Endodermal cell (in vitro differentiated cells): ENCODE data around the gene LRRC17. TPM values are rescaled to one million over a fixed set of nuclear protein-coding genes. Genes with fewer than 3 reads are reported as not detected.

Experiments
- DNase-seq: peaks from one replicate; pipeline ENCODE4 v3.0.0-alpha.2; 2017
- H3K27ac ChIP-seq: 2 replicates; pipeline ENCODE4 v1.5.1; 2013; ENCODE audit warnings: mild to moderate bottlenecking, low read depth, low read length, moderate library complexity
- H3K27me3 ChIP-seq: 2 replicates; pipeline ENCODE4 v1.6.1; 2013; ENCODE audit warnings: mild to moderate bottlenecking, low read length, moderate library complexity; ENCODE audit not compliant: insufficient read depth, control insufficient read depth, poor library complexity, severe bottlenecking
- H3K36me3 ChIP-seq: 2 replicates; pipeline ENCODE4 v1.7.0; 2013; ENCODE audit warnings: mild to moderate bottlenecking, low read length, moderate library complexity; ENCODE audit not compliant: control insufficient read depth, insufficient read depth
- H3K4me1 ChIP-seq: one replicate; pipeline ENCODE4 v1.7.0; 2013; ENCODE audit warnings: low read length; ENCODE audit not compliant: control insufficient read depth, insufficient read depth
- H3K4me3 ChIP-seq: 2 replicates; pipeline ENCODE4 v1.5.1; 2013; ENCODE audit warnings: mild to moderate bottlenecking, low read length, moderate library complexity
- H3K9ac ChIP-seq: 2 replicates; pipeline ENCODE4 v1.6.1; 2013; ENCODE audit warnings: mild to moderate bottlenecking, low read length, moderate library complexity; ENCODE audit not compliant: poor library complexity, severe bottlenecking; ENCODE audit errors: extremely low read depth
- H3K9me3 ChIP-seq: 2 replicates; pipeline ENCODE4 v1.6.1; 2013; ENCODE audit warnings: mild to moderate bottlenecking, low read length, moderate library complexity; ENCODE audit not compliant: control insufficient read depth
- H3K27ac Mint-ChIP-seq: 2 replicates; pipeline ENCODE4 v1.8.0; 2020; ENCODE audit warnings: mixed read lengths
- H3K27me3 Mint-ChIP-seq: 2 replicates; pipeline ENCODE4 v1.8.0; 2021; ENCODE audit warnings: mild to moderate bottlenecking, mixed read lengths; ENCODE audit not compliant: insufficient read depth
- H3K36me3 Mint-ChIP-seq: 2 replicates; pipeline ENCODE4 v1.8.0; 2020; ENCODE audit warnings: low read depth, mixed read lengths
- H3K4me1 Mint-ChIP-seq: 2 replicates; pipeline ENCODE4 v1.8.0; 2020; ENCODE audit warnings: mixed read lengths
- H3K4me3 Mint-ChIP-seq: 2 replicates; pipeline ENCODE4 v1.8.0; 2020; ENCODE audit warnings: mild to moderate bottlenecking, moderate library complexity, mixed read lengths
- H3K9me3 Mint-ChIP-seq: 2 replicates; pipeline ENCODE4 v1.8.0; 2020; ENCODE audit warnings: mild to moderate bottlenecking, mixed read lengths
- CTCF ChIP-seq: fragments of 200-600 bp; sonication (generic); conservative IDR thresholded peaks from 2 replicates; pipeline ENCODE4 v1.5.0; 2021; ENCODE audit warnings: antibody characterized with exemption, mild to moderate bottlenecking
- WGBS, 2 experiments: methylation state at CpG; one replicate each; pipeline versions ENCODE4 v1.1.5 to v1.1.7; 2013; ENCODE audit warnings: missing lambda C conversion rate in 2 of 2, mixed read lengths in 1 of 2; ENCODE audit not compliant: insufficient coverage in 1 of 2, insufficient read length in 1 of 2; 5-methylcytosine and 5-hydroxymethylcytosine counted together
- total RNA-seq, 2 donors: library from RNA; stranded (reverse); fragmentation: NEBNext Ultra II Directional in 1 of 2; extraction: Animal tissue kit (Norgen Biotek cat#: 25700) in 1 of 2; gene quantifications; 2 replicates in 1 of 2; 3 replicates in 1 of 2; pipeline ENCODE4 v1.2.1, GENCODE V29; 2021

The LRRC17 gene
- total RNA-seq, 2 donors from 2014 or later: 0.18 to 0.53 TPM

DNA sequence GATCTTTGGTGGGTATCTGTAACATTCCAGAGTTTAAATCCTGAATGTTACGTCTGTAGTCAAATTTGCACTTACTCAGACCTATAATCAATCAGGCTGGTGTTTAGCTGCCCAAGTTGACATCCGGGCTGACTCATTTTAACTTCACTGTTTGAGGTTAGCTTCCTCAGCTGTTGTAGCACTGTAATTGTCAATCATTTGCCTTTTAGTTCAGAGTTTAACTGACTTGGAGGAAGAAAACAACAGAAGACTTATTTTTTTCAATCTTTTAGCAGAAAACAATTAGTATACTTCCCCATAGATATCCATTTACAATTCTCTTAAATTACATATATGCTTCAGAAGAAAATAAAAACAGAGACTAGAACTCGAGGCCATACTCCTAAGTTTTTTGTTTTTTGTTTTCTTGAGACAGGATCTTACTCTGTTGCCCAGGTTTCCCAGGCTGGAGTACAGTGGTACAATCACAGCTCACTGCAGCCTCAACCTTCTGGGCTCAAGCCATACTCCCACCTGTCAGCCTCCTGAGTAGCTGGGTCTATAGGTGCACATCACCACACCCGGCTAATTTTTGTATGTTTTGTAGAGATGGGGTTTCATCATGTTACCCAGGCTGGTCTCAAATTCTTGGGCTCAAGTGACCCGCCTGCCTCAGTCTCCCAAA is 38.5 kb upstream of the LRRC17 start:
- no peak for DNase-seq
- no peak overlapping the region for H3K27ac Mint-ChIP-seq
- Histone ChIP-seq H3K9me3 (no peaks in the 10 kb centered on the region), H3K27ac (no peak overlapping the region), H3K4me1 (no peaks in the 10 kb centered on the region), H3K9ac (no peak overlapping the region), H3K27me3 (no peaks in the 10 kb centered on the region), H3K36me3 (no peaks in the 10 kb centered on the region), H3K4me3 (no peak overlapping the region)
- no peaks in the 10 kb centered on the region for H3K36me3 Mint-ChIP-seq
- H3K9me3 Mint-ChIP-seq: no peaks in the 10 kb centered on the region
- H3K4me3 Mint-ChIP-seq: no peak overlapping the region
- no peaks in the 10 kb centered on the region for H3K27me3 Mint-ChIP-seq
- 73 to 86% methylated on average over 2 to 5 of the region's 5 CpGs for WGBS, 2 experiments
- no peak for TF ChIP-seq CTCF
- H3K4me1 Mint-ChIP-seq: no peaks in the 10 kb centered on the region

- no peaks in the 10 kb centered on the region for H3K36me3 ChIP-seq
- no peaks in the 10 kb centered on the region for H3K9me3 Mint-ChIP-seq
- no peak overlapping the region for H3K27ac ChIP-seq
- 100% methylated on average over 1 of the region's 1 CpG for WGBS, 2 experiments
- no peak for DNase-seq
- H3K4me3 Mint-ChIP-seq: no peak overlapping the region
- H3K4me1 ChIP-seq: no peaks in the 10 kb centered on the region
- no peak overlapping the region for H3K4me3 ChIP-seq
- H3K27me3 ChIP-seq: no peaks in the 10 kb centered on the region
- H3K36me3 Mint-ChIP-seq: no peaks in the 10 kb centered on the region
- H3K4me1 Mint-ChIP-seq: no peaks in the 10 kb centered on the region
- H3K9ac ChIP-seq: no peak overlapping the region
- no peaks in the 10 kb centered on the region for H3K9me3 ChIP-seq
- no peak overlapping the region for H3K27ac Mint-ChIP-seq
- no peaks in the 10 kb centered on the region for H3K27me3 Mint-ChIP-seq
- no peak for TF ChIP-seq CTCF
These were observed 37.8 kb upstream of the LRRC17 start for GRCh38 chr7:102874966-102875365.

- Mint-ChIP-seq H3K36me3 (no peaks in the 10 kb centered on the region), H3K4me1 (no peaks in the 10 kb centered on the region), H3K27ac (no peak overlapping the region), H3K4me3 (no peak overlapping the region), H3K9me3 (no peaks in the 10 kb centered on the region), H3K27me3 (no peaks in the 10 kb centered on the region)
- WGBS, 2 experiments: 89 to 91% methylated on average over 3 of the region's 3 CpGs
- Histone ChIP-seq H3K27me3 (no peaks in the 10 kb centered on the region), H3K27ac (no peak overlapping the region), H3K4me1 (no peaks in the 10 kb centered on the region), H3K4me3 (no peak overlapping the region), H3K36me3 (no peaks in the 10 kb centered on the region), H3K9me3 (no peaks in the 10 kb centered on the region), H3K9ac (no peak overlapping the region)
- TF ChIP-seq CTCF: no peak
- DNase-seq: peak; percentile 50
These were observed 37.0 kb upstream of the LRRC17 start for GRCh38 chr7:102875700-102876295.
